ENCODE data around the gene ARL4C.
A peak's percentile ranks its signal among the peaks of the same experiment; 100 is the strongest.

Gene ARL4C

DNA sequence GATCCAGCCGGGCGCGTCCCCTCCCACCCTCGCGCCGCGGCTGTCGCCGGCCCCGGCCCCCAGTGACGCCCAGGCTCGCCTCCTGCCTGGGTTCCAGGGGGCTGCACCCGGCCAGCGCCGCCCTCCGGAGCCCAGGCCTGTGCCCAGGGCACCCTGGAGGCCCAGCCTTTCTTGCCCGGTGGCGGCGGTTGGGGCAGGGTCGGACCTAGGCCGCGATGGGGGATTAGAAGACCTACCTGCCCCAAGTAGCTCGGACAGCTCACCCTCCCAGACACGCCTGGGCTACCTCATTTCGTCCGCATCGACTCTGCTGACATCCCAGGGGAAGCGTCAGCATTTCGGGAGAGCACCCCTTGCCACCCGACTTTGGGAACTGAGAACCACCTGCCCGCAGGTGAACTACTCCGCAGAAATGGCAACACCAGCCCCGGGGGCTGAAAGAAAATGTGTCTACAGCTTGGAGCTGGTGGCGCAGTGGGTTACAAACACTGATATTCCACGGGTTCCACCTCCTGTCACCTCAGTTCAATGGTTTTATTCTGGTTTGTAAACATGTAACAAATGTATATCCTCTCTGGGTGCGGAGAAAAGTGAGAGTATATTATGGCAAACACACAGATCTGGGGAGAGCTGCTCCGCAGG, 834 bp upstream of the ARL4C start:
- no peak for DNase-seq

DNA sequence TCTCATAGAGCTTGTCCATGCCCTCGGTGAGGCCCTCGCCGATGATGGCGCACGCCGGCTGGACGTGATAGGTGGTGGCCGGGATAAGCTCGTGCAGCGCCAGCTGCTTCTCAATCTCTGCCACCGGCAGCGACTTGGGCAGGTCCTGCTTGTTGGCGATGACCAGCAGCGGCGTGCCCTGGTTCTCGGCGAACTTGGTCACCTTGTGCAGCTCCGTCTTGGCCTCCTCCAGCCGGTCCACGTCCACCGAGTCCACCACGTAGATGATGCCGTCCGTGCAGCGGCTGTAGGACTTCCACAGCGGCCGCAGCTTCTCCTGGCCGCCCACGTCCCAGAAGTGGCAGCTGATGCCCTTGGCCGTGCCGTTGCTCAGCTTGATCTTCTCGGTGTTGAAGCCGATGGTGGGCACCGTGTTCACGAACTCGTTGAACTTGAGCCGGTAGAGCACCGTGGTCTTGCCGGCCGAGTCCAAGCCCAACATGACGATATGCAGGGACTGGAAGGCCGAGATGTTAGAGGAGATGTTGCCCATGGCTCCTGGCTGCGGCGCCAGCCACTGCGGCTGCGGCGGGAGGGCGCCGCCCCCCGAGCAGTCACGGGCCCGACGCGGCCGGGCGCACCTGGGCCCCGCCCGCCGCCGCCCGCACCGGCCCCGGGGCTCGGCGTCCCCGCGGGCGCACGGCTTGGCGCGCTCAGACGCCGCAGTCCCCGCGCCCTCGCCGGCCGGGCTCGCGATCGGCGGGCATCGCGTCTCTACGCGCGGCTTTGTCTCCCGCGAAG, 636 bp downstream of the ARL4C start:
- DNase-seq = peak; percentile 71

DNA sequence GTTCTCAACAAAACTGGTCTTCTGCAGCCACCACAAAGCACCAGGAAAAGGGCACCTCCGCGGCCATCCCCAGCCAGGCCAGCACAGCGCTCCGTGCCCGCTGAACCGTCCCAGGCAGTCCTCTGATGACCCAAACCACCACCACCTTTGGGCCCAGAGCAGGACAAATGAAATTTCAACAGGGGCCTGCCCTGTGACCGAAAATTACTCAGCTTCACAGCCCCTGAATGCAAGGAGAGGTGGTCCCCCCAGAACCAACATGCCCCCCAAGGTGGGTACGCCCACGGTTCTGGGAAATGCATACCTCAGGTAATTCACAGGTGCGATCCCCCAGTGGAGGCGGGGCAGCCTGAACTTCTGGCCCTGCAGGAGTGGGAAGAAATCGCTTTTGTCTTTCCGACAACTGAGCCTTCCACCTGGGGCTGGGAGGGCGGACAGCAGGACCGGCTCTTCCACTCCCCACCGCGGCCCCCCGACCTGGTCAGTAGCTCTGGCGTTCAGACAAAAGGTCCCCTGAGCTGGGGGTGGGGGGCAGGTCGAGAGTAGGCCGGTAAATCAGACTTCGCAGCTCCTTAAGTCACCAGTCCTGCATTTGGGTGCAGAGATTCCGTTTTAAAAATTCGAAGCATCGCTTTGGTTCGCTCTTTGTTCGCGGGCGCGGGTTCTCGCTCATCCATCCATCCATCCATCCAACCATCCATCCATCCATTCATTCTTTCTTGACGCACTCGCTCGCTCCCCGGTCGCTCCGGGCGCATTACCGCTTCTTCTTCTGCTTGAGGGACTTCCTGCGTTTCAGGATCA, 1.4 kb downstream of the ARL4C start:
- DNase-seq = peak; percentile 68

DNA sequence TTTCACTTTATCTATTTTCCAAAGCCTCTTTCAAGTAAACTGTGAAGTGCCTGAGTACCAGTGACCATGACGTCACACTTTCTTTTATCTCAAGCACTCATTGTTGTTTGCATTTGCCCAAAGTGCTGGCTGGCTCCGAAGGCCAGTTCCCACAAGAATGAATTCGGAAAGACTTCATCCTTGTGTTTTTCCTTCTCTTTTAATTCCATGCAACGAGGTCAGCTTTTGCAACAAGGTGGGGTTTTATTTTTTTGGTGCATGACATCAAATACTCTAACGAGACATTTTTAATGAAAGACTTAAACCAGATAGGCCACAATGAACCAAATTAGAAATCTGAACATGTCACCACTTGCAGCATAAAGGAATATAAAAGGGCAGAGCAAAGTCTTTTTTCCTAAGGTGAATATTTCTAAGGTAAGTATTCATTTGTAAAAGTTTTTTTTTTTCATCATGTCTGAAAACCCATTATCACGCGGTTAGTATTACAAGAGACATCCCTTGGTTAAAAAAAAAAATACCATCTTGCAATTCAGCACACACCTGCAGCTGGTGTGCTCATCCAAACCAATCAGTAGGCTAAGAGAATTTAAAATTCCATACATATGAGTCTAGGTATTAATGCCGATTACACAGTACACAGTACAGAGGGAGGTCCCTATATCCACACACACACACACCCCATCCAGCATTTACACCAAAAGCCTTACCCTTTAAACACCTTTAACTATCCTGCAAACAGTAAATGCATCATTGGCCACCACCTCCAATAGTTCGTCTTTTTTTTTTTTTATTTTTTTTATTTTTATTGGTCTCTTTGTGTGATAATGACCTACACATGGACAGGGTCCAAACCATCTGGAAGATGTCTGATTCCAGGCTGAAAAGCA, 2.3 kb downstream of the ARL4C start:
- peak; percentile 52 for DNase-seq

DNA sequence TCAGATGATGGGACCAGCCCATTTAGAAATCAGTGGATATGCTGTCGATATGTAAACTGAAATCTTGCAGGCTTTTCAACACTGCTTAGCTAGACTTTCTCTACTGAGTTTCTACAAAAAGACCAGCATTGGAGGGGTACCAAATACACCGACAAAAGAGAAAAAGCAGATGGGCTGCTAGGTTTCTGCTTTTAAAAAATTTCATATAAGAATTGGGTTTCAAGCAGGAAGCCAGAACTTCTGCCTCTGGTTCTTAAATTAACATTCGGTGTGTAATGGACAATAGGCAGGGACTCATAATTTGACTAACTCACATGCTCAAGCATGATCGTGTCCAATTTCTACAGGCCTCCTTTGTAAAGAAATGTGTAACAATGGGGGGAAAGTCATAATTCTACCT, 3.1 kb downstream of the ARL4C start:
- DNase-seq = no peak

DNA sequence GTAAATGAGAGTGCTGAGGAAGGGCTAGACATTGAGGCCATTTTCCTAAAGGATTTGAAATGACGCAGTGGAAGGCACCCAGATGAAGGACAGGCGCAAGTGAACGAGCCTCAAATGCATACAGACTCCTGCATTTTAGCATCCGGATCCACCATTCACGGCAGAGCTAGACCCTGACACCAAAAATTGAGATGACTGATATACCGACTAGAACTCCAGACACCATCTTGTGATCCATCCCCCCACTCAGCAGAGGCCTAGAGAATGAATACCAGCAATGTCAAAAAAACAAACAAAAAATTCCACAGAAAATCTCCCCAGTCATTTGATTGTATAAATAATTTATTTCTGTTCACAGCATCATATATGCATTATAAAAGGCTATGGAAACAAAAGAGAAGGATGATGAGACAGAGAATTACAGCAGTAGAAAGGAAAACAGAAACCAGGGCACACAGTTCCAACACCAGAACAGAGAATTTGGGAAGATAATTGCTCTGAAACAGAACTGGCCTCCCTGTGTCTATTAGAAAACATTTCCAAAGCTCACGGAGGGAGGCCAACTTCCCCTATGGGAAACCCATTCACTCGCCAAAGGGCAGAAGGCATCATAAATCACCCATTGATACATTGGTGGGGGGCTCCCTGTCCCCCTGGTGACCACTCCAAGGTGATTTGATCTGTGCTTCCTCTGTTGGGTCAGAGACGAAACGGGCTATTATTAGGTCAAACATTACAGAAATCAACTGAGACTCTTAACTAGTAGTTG, 4.0 kb downstream of the ARL4C start:
- DNase-seq = peak; percentile 43

DNA sequence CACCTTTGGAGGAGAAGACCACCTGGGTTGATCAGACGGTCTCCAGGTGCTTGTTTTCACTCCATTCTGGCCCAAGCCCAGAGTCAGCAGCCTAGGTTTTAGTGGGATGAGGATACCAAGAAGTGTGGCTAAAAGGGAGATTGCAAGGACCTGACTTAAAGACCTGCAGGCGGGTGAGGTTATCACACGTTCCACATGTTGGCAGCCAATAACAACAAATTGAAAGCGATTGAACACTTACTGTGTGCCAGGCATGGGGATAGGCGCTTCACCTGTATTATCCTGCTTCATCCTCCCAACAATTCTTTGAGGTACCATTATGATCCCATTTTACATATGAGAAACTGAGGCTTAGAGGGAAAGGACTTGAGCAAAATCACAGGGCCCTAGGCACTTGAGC, 5.0 kb downstream of the ARL4C start:
- peak; percentile 45 for DNase-seq

DNA sequence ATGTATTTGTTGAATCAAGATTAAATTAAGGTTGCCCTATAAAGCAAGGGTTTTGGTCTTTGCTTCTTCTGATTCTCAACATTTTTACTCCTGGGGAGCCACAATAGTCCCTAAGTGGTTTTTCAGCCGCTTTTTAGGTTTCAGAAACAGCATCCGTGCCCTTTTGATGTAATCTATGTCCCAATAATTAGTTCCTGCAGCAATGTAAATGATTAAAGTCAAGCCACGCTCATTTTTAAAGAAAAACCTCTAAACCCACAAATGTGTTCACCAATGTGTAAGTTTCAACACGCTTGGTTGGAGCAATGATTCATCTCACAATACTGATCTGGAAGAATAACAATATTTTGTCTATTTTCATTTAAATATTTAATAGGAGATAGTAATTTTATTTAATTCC, 5.6 kb downstream of the ARL4C start:
- no peak for DNase-seq

DNA sequence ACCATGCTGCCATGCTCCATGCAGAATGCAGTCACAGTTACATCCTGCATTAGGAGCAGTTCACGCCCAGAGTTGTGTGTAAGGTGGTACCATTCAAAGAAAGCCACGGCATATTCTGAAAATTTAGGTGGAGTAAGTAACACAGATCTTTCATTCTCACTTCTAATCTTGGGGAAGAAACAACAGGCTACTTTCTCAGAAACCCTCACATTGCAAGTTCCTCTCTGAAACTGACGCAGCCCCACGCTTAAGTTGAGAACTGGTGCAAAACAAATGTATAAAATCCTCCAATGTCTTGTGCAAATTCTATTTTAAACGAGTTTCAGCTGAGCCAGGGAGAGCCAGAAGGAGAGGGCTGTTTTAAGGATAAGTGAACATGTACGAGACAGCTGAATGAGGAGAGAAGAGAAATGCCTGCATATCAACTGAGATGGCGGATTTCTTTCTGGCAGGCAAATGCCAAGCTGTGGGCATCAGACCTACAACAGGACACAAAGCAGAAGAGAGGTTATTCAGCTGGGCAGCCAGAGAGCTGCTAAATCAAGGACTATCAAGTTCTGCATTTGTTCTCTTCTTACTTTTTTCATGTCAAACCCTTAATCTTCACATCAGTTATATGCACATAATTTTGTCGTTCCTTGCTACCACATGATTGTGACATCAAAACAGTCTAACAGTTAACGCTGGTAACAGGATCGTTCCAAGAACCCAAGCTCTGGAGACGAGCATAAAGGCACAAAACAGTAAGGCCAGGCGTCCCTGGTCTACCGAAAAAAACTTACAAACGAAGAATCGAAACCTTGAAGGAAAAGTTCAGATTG, 6.4 kb downstream of the ARL4C start:
- DNase-seq = no peak

DNA sequence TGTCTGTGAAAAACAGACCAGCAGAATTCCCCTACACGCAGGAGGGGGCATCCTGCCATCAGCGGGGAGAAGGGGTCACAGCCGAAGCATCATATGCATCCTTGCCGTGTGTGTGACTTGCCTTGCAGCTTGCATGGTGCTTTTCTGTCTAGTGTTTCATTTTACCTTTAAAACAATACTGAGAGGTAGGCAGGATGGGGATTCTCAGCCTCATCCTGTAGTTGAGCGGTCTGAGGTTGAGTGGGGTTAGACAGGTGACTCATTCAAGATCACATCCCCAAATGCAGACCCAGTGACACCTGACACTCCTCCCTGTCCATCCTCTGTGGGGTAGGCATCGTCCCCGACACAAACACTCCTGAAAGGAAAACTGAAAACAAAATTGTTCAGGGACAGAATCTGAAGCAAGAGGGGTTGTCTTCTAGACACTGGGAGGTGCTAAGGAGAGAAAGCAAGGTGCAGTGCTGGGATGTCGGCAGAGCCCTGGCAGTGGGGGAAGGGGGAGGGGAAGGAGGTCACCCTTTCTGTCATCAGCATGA, 7.9 kb downstream of the ARL4C start:
- DNase-seq = peak; percentile 73

DNA sequence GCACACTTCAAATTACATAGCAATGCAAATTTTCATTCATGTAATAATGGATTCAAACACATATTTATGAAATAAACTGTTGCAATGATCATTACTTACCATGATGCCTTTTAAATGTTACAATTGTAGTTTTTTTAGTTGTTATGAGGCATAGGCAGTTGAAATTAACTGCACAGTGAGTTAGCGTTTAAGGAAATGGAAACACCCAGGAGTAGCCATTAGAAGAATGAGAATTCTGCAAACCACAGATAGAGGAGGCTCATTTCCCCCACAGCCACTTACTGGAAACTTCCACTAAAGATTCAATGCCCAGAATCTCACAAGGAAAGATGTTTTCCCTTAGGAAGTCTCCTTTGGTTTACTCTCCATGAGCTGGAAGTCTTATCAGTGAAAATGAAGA, 8.4 kb downstream of the ARL4C start:
- DNase-seq = no peak

DNA sequence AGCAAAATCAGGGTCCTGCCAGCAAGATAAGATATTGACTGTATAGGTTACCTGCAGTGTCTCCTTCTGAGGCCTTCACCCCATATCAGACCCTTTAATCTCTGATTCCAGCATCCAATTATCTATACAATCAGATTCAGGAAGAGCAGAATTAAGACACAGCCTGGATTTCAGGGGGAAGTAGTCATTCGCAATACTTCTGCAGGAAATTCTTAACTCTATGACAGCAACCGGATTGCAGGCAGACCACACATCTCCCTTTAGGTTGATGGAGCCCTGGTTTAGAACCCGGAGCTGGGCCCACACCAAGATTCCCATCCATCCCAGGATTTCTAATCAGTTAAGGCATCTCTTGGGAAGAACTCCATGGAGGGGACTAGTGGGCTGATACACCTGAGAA, 9.5 kb downstream of the ARL4C start:
- DNase-seq = no peak

DNA sequence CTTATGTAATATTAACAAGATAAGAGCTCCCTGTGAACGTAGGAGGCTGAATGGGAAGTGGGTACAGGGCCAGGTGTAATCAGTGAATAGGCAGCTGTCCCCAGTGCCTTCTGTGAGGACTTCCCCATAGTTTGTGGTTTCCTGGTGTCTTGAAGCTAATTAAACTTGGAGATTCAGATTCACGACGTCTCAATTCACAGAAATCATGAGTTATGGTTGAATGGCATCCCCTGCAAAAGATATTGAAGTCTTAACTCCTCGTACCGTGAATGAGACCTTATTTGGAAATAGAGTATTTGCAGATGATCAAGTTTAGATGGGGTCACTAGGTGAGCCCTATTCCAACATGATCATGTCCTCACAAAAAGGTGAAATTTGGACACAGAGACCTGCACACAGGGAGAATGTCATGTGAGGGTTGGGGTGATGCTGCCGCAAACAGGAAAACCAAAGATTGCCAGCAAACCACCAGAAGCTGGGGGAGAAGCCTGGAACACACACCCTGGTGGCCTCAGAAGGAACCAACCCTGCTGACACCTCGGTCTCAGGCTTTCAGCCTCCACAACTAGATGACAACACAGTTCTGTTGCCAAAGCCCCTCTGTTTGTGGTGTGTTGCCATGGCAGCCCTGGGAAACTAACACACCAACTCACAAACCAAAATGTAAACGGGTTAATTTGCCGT, 13.2 kb downstream of the ARL4C start:
- peak; percentile 84 for DNase-seq

DNA sequence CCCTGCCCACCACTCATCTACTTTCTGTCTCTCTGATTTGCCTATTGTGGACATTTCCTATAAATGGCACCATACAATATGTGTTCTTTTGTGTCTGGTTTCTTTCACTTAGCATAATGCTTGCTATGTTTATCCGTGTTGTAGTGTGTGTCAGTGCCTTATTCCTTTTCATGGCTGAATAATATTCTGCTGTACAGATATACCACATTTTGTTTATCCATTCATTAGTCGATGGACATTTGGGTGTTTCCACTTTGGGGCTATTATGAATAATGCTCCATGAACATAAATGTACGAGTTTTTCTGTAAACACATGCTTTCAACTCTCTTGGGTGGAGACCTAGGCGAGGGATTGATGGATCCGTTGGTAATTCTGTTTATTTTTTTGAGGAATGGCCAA, 15.6 kb downstream of the ARL4C start:
- no peak for DNase-seq

DNA sequence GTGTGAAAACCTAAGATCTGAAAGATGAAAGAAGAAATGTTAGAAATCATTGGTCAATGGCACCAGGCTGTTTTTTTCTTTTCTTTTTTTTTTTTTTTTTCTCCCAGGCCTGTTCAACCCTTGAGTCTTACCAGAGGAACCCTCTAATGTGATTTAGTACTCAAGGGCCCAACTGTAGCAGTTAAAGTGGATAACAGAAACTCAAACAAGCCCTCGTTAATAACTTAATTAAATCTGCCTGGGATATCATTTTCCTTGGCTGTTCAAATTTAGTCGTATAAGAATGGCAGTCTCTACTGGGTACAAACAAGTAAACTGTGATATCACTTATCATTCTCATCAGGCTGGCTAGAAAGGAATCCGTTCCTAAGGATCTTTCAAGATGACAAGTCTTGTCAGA, 16.5 kb downstream of the ARL4C start:
- DNase-seq = no peak

DNA sequence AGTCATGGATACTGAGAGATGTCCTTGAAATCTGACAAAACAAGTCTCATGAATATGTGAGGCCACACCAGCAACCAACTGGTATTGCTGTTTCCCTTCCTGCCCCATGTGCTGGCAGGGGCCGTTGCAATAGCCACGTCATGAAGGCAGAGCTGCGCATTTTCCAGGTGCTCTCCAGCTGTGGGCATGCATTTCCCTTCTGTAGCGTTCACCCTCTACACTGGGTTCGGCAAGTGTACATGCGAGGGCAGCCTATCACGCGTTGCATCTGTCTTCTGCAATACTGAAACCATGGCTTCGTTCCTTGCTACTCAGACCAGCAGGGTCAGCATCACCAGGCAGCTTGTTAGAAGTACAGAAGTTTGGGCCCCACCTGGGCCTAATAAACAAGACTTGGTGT, 17.4 kb downstream of the ARL4C start:
- DNase-seq = no peak

DNA sequence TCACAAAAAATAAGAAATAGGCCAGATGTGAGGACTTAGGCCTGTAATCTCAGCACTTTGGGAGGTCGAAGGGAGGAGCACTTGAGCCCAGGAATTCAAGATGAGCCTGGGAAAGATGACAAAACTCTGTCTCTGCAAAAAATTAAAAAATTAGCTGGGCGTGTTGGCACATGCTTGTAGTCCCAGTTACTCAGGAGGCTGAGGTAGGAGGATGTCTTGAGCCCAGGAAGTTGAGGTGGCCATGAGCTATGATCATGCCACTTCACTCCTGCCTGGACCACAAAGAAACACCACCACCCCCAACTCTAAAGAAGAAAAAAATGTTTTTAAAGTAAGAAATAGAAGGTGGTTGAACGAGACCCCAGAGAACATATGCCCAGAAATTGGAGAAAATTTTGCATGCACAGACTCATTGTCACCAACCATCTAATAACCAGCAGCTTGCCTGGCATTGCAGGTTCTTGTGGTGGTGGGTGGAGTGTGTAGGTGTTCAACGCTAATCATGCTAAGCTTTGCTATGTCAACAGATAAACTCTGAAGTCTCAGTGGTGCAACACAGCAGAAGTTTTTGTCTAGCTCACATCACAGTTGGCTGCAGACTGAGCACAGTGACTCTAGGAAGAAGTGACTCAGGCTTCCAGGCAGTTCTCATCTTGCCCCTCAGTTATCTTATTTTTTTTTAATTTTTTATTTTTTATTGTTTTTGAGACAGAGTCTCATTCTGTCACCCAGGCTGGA, 18.6 kb downstream of the ARL4C start:
- DNase-seq = no peak

DNA sequence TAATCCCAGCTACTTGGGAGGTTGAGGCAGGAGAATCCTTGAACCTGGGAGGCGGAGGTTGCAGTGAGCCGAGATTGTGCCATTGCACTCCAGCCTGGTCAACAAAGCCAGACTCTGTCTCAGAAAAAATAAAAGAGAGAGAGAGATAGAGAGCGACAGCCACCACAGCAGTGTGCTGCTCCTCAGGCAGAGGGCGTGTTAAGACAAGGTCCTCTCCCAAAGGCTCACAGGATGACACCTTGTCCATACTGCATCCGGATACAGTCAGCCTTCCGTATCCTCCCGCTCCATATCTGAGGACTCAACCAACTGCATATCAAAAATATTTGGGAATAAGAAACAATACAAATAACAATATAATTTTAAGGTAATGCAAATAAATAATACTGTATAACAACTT, 20.1 kb downstream of the ARL4C start:
- no peak for DNase-seq

DNA sequence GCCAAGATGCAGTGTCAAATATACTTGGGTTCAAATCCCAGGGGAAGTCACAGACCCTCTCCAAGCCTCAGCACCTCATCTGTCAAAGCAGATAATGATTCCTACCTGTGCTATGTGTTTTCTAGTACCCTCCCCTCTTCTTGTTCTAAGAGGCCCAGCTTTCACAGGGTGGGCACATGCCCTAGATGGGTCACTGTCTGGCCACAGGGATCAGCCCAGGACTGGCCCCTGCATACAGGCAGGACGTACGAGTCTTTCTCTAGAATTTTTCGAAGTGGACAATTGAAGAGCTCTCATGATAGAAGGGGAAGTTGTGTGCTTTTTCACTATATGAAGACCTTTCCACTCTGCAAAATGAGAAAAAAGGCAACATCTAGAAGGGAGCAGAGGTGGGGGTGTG, 22.2 kb downstream of the ARL4C start:
- DNase-seq = no peak

DNA sequence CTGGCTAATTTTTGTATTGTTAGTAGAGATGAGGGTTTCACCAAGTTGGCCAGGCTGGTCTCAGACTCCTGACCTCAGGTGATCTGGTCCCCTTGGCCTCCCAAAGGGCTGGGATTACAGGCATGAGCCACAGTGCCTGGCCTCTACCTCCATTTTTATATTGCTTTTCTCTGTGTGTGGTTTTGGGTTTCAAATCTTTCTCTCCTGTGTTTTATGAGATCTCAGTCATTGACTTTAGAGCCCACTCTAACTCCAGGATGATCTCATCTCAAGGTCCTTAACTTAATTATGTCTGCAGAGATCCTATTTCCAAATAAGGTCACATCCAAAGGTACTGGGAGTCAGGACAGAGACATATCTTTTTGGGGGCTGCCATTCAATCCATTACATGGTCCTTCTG, 24.7 kb downstream of the ARL4C start:
- no peak for DNase-seq

Data from activated T-cell treated with anti-CD3 and anti-CD28 coated beads, Interleukin-2, amount 50 U/mL, for 1 hour (primary cell).